ENCODE results near the gene SYTL2. TPM values are rescaled to one million over a fixed set of nuclear protein-coding genes. Genes with fewer than 3 reads are reported as not detected.
"Not testable (repeated sequence)": the region's sequence is repeated elsewhere in the genome, so short reads cannot be mapped to it uniquely, and the experiment has no call there.

The SYTL2 gene
- total and polyA plus RNA-seq, 9 donors, result 50.8 to 99.5 (median 61.2) TPM

- Histone ChIP-seq H3K4me3 (ENCODE audit: low read length) (no peak overlapping the region), H3K4me1 (ENCODE audit: control insufficient read depth, insufficient read depth, low read length) (no peaks in the 10 kb centered on the region), H3K27me3 (ENCODE audit: control insufficient read depth, insufficient read depth, low read length) (no peaks in the 10 kb centered on the region), H3K9me3 (replicated peaks; ENCODE audit: control insufficient read depth, low read depth, low read length) (peaks cover 18% of the 10 kb centered on the region), H3K27ac (ENCODE audit: low read length) (no peak overlapping the region), H3K36me3 (ENCODE audit: control insufficient read depth, insufficient read depth, low read length) (no peaks in the 10 kb centered on the region)
- no CpG with 5 or more reads among the region's 3 CpGs for WGBS (ENCODE audit: insufficient coverage)
- DNase-seq, result no peak
Measured at GRCh38 chr11:85848006-85848405, 37.1 kb upstream of the SYTL2 start.

DNA sequence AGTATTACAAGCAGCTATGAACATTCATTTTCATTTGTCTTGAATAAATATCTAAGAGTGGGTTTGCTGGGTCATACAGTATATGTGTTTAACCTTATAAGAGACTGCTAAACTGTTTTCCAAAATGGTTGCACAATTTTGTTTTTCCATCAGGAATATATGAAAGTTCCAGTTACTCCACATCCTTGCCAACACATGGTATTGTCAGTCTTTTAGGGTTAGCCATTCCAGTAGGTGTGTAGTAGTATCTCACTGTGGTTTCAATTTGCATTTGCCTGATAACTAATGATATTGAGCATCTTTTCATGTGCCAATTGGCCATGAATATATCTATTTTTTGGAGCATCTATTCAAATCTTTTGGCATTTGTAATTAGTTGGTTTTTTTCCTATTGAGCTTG is 36.5 kb upstream of the SYTL2 start:
- H3K36me3 ChIP-seq (ENCODE audit: control insufficient read depth, insufficient read depth, low read length), result no peaks in the 10 kb centered on the region
- H3K9me3 ChIP-seq (replicated peaks; ENCODE audit: control insufficient read depth, low read depth, low read length), result peaks cover 16% of the 10 kb centered on the region
- H3K4me1 ChIP-seq (ENCODE audit: control insufficient read depth, insufficient read depth, low read length), result no peaks in the 10 kb centered on the region
- H3K27ac ChIP-seq (ENCODE audit: low read length), result no peak overlapping the region
- H3K4me3 ChIP-seq (ENCODE audit: low read length), result no peak overlapping the region
- DNase-seq, result no peak
- no peaks in the 10 kb centered on the region for H3K27me3 ChIP-seq (ENCODE audit: control insufficient read depth, insufficient read depth, low read length)

GRCh38 chr11:85845124-85845631 is 34.2 kb upstream of the SYTL2 start:
- Histone ChIP-seq H3K9me3 (replicated peaks; ENCODE audit: control insufficient read depth, low read depth, low read length) (peaks cover 10% of the 10 kb centered on the region), H3K4me3 (ENCODE audit: low read length) (no peak overlapping the region), H3K4me1 (ENCODE audit: control insufficient read depth, insufficient read depth, low read length) (no peaks in the 10 kb centered on the region), H3K36me3 (ENCODE audit: control insufficient read depth, insufficient read depth, low read length) (no peaks in the 10 kb centered on the region), H3K27me3 (ENCODE audit: control insufficient read depth, insufficient read depth, low read length) (no peaks in the 10 kb centered on the region), H3K27ac (ENCODE audit: low read length) (no peak overlapping the region)
- 100% methylated on average over 1 of the region's 1 CpG for WGBS (ENCODE audit: insufficient coverage)
- no peak for DNase-seq

GRCh38 chr11:85844439-85845123 is 33.6 kb upstream of the SYTL2 start:
- Histone ChIP-seq H3K27ac (ENCODE audit: low read length) (no peak overlapping the region), H3K36me3 (ENCODE audit: control insufficient read depth, insufficient read depth, low read length) (no peaks in the 10 kb centered on the region)
- 77% methylated on average over 2 of the region's 2 CpGs for WGBS (ENCODE audit: insufficient coverage)

GRCh38 chr11:85843929-85844328 is 33.0 kb upstream of the SYTL2 start:
- Histone ChIP-seq H3K4me3 (ENCODE audit: low read length) (no peak overlapping the region), H3K9me3 (replicated peaks; ENCODE audit: control insufficient read depth, low read depth, low read length) (peaks cover 10% of the 10 kb centered on the region), H3K27ac (ENCODE audit: low read length) (no peak overlapping the region), H3K27me3 (ENCODE audit: control insufficient read depth, insufficient read depth, low read length) (no peaks in the 10 kb centered on the region), H3K4me1 (ENCODE audit: control insufficient read depth, insufficient read depth, low read length) (no peaks in the 10 kb centered on the region), H3K36me3 (ENCODE audit: control insufficient read depth, insufficient read depth, low read length) (no peaks in the 10 kb centered on the region)
- no peak for DNase-seq
- WGBS (ENCODE audit: insufficient coverage), result no CpG with 5 or more reads among the region's 3 CpGs

More at GRCh38 chr11:85844439-85845123, 33.6 kb upstream of the SYTL2 start:
- H3K9me3 ChIP-seq (replicated peaks; ENCODE audit: control insufficient read depth, low read depth, low read length), result peaks cover 10% of the 10 kb centered on the region
- no peaks in the 10 kb centered on the region for H3K4me1 ChIP-seq (ENCODE audit: control insufficient read depth, insufficient read depth, low read length)
- no peak for DNase-seq
- H3K4me3 ChIP-seq (ENCODE audit: low read length), result no peak overlapping the region
- no peaks in the 10 kb centered on the region for H3K27me3 ChIP-seq (ENCODE audit: control insufficient read depth, insufficient read depth, low read length)

DNA sequence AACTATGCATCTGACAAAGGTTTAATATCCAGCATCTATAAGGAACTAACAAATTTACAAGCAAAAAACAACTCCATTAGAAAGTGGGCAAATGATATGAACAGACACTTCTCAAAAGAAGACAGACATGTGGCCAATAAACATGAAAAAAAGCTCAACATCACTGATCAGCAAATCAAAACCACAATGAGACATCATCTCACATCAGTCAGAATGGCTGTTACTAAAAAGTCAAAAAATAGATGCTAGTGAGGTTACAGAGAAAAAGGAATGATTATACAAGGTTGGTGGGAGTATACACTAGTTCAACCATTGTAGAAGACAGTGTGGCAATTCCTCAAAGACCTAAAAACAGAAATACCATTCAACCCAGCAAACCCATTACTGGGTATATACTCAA is 30.0 kb upstream of the SYTL2 start:
- not testable (repeated sequence) for H3K27me3 ChIP-seq (ENCODE audit: control insufficient read depth, insufficient read depth, low read length); H3K4me1 ChIP-seq (ENCODE audit: control insufficient read depth, insufficient read depth, low read length); DNase-seq; H3K27ac ChIP-seq (ENCODE audit: low read length); H3K36me3 ChIP-seq (ENCODE audit: control insufficient read depth, insufficient read depth, low read length); H3K4me3 ChIP-seq (ENCODE audit: low read length); H3K9me3 ChIP-seq (replicated peaks; ENCODE audit: control insufficient read depth, low read depth, low read length)

GRCh38 chr11:85835729-85836128 is 24.8 kb upstream of the SYTL2 start:
- Histone ChIP-seq H3K4me3 (ENCODE audit: low read length) (no peak overlapping the region), H3K27me3 (ENCODE audit: control insufficient read depth, insufficient read depth, low read length) (no peaks in the 10 kb centered on the region), H3K36me3 (ENCODE audit: control insufficient read depth, insufficient read depth, low read length) (no peaks in the 10 kb centered on the region), H3K9me3 (replicated peaks; ENCODE audit: control insufficient read depth, low read depth, low read length) (peaks cover 8% of the 10 kb centered on the region), H3K4me1 (ENCODE audit: control insufficient read depth, insufficient read depth, low read length) (no peaks in the 10 kb centered on the region), H3K27ac (ENCODE audit: low read length) (no peak overlapping the region)
- DNase-seq, result no peak
- 56% methylated on average over 2 of the region's 3 CpGs for WGBS (ENCODE audit: insufficient coverage)

DNA sequence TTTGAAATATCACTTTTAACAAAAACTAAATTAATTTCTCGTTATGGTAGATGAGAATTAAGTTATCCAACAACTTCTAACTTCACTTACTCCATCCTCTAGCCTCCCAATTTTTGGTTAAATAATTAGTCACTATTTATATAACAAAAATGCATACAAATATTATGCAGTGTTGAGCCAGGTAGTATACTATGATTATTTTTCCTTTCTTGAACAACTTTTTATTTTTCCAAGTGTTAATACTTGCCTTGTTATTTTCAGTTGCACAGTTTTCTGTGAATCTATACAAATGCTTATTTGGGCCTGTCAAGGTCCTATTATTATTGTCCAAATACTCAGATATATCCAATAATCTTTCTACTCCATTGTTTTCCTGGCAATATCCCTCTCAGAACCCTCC is 24.3 kb upstream of the SYTL2 start:
- Histone ChIP-seq H3K27me3 (ENCODE audit: control insufficient read depth, insufficient read depth, low read length) (no peaks in the 10 kb centered on the region), H3K27ac (ENCODE audit: low read length) (no peak overlapping the region), H3K9me3 (replicated peaks; ENCODE audit: control insufficient read depth, low read depth, low read length) (peaks cover 8% of the 10 kb centered on the region), H3K4me1 (ENCODE audit: control insufficient read depth, insufficient read depth, low read length) (no peaks in the 10 kb centered on the region), H3K4me3 (ENCODE audit: low read length) (no peak overlapping the region), H3K36me3 (ENCODE audit: control insufficient read depth, insufficient read depth, low read length) (no peaks in the 10 kb centered on the region)
- no CpG with 5 or more reads among the region's 1 CpG for WGBS (ENCODE audit: insufficient coverage)
- DNase-seq, result no peak

GRCh38 chr11:85831050-85831449 is 20.1 kb upstream of the SYTL2 start:
- H3K9me3 ChIP-seq (replicated peaks; ENCODE audit: control insufficient read depth, low read depth, low read length), result peaks cover 8% of the 10 kb centered on the region
- H3K36me3 ChIP-seq (ENCODE audit: control insufficient read depth, insufficient read depth, low read length), result no peaks in the 10 kb centered on the region
- H3K4me1 ChIP-seq (ENCODE audit: control insufficient read depth, insufficient read depth, low read length), result peaks cover 11% of the 10 kb centered on the region
- DNase-seq, result no peak
- no peak overlapping the region for H3K4me3 ChIP-seq (ENCODE audit: low read length)
- no peaks in the 10 kb centered on the region for H3K27me3 ChIP-seq (ENCODE audit: control insufficient read depth, insufficient read depth, low read length)
- no peak overlapping the region for H3K27ac ChIP-seq (ENCODE audit: low read length)

DNA sequence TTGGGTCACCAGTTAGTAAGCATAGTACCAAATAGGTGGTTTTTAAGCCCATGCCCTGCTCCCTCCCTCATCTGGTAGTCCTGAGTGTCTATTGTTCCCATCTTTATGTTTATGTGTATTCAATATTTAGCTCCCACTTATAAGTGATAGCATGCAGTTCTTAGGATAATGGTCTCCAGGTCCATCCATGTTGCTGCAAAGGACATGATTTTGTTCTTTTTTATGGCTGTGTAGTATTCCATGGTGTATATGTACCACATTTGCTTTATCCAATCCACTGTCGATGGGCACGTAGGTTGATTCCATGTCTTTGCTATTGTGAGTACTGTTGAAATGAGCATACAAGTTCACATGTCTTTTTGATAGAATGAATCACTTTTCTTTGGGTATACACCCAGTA is 18.2 kb upstream of the SYTL2 start:
- Histone ChIP-seq H3K9me3 (replicated peaks; ENCODE audit: control insufficient read depth, low read depth, low read length) (no peaks in the 10 kb centered on the region), H3K27me3 (ENCODE audit: control insufficient read depth, insufficient read depth, low read length) (no peaks in the 10 kb centered on the region), H3K27ac (ENCODE audit: low read length) (no peak overlapping the region), H3K36me3 (ENCODE audit: control insufficient read depth, insufficient read depth, low read length) (no peaks in the 10 kb centered on the region), H3K4me3 (ENCODE audit: low read length) (no peak overlapping the region), H3K4me1 (ENCODE audit: control insufficient read depth, insufficient read depth, low read length) (peaks cover 13% of the 10 kb centered on the region)
- WGBS (ENCODE audit: insufficient coverage), result no CpG with 5 or more reads among the region's 2 CpGs
- no peak for DNase-seq

DNA sequence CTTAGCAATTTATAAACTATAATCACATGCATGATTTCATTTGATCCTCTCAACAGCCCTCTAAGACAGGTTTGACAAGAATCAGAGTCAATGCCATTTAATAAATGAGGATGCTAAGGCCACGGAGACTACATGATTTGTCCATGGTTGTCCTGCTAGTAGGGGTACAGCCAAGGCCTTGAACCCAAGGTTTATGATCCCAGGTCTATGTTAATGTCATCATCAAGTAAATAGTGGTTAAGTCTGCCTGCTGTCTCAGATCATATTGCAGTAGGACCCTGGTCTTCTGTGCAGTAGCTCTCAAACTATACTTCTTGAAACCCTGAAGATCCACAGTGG is 17.7 kb upstream of the SYTL2 start:
- Histone ChIP-seq H3K4me1 (ENCODE audit: control insufficient read depth, insufficient read depth, low read length) (peaks cover 13% of the 10 kb centered on the region), H3K27me3 (ENCODE audit: control insufficient read depth, insufficient read depth, low read length) (no peaks in the 10 kb centered on the region), H3K4me3 (ENCODE audit: low read length) (no peak overlapping the region), H3K27ac (ENCODE audit: low read length) (no peak overlapping the region), H3K9me3 (replicated peaks; ENCODE audit: control insufficient read depth, low read depth, low read length) (no peaks in the 10 kb centered on the region), H3K36me3 (ENCODE audit: control insufficient read depth, insufficient read depth, low read length) (no peaks in the 10 kb centered on the region)
- DNase-seq, result no peak
- no CpG with 5 or more reads among the region's 1 CpG for WGBS (ENCODE audit: insufficient coverage)
